GM19043 (cell line): Measurements from ENCODE around the gene RYR3.

ENCODE experiments used
- ATAC-seq: cut with Tn5 transposase; IDR thresholded peaks from one replicate; pipeline ENCODE4 v1.9.1; 2021; ENCODE audit warnings: low read depth; ENCODE audit not compliant: unreplicated experiment

Gene RYR3

GRCh38 chr15:33378866-33379480 lies 68.2 kb downstream of the RYR3 start:
- no peak for ATAC-seq

GRCh38 chr15:33380406-33380805 lies 69.6 kb downstream of the RYR3 start:
- no peak for ATAC-seq

GRCh38 chr15:33382491-33382890 lies 71.7 kb downstream of the RYR3 start:
- no peak for ATAC-seq

- no peak for ATAC-seq
Measured at GRCh38 chr15:33384307-33384706, 73.5 kb downstream of the RYR3 start.

GRCh38 chr15:33392453-33392852 lies 81.7 kb downstream of the RYR3 start:
- ATAC-seq, result no peak

GRCh38 chr15:33393546-33393945 lies 82.8 kb downstream of the RYR3 start:
- ATAC-seq, result no peak

- no peak for ATAC-seq
Measured at GRCh38 chr15:33395321-33395720, 84.6 kb downstream of the RYR3 start.

GRCh38 chr15:33395846-33396245 lies 85.1 kb downstream of the RYR3 start:
- ATAC-seq, result no peak

GRCh38 chr15:33396475-33396874 lies 85.7 kb downstream of the RYR3 start:
- no peak for ATAC-seq

- ATAC-seq, result no peak
Measured at GRCh38 chr15:33398555-33398954, 87.8 kb downstream of the RYR3 start.

- ATAC-seq, result no peak
Measured at GRCh38 chr15:33400941-33401340, 90.2 kb downstream of the RYR3 start.

- no peak for ATAC-seq
Measured at GRCh38 chr15:33402600-33402999, 91.8 kb downstream of the RYR3 start.

GRCh38 chr15:33405096-33405495 lies 94.3 kb downstream of the RYR3 start:
- no peak for ATAC-seq

GRCh38 chr15:33411596-33412540 lies 101.1 kb downstream of the RYR3 start:
- ATAC-seq, result no peak

GRCh38 chr15:33419701-33420100 lies 108.9 kb downstream of the RYR3 start:
- ATAC-seq, result no peak

- ATAC-seq, result no peak
Measured at GRCh38 chr15:33424025-33424424, 113.3 kb downstream of the RYR3 start.

GRCh38 chr15:33425142-33425541 lies 114.4 kb downstream of the RYR3 start:
- no peak for ATAC-seq

- no peak for ATAC-seq
Measured at GRCh38 chr15:33430577-33430976, 119.8 kb downstream of the RYR3 start.

- no peak for ATAC-seq
Measured at GRCh38 chr15:33433821-33434220, 123.1 kb downstream of the RYR3 start.

GRCh38 chr15:33438396-33438795 lies 127.6 kb downstream of the RYR3 start:
- no peak for ATAC-seq

GRCh38 chr15:33440900-33441299 lies 130.1 kb downstream of the RYR3 start:
- ATAC-seq, result no peak

- ATAC-seq, result no peak
Measured at GRCh38 chr15:33442449-33442848, 131.7 kb downstream of the RYR3 start.
